Measurements from ENCODE around the gene KDM7A.
"Not testable (repeated sequence)": the region's sequence is repeated elsewhere in the genome, so short reads cannot be mapped to it uniquely, and the experiment has no call there.

KDM7A gene

GRCh38 chr7:140176811-140177702 lies at the start of gene KDM7A:
KDM7A (minus strand) TSS chr7:140176983; CDS start chr7:140176937, 46 bp downstream.
- DNase-seq, result peak; percentile 93

GRCh38 chr7:140225562-140226249 lies 48.9 kb upstream of the KDM7A start:
- DNase-seq, result no peak

- no peak for DNase-seq
Measured at GRCh38 chr7:140223515-140224221, 46.9 kb upstream of the KDM7A start.

- DNase-seq, result no peak
Measured at GRCh38 chr7:140222814-140223213, 46.0 kb upstream of the KDM7A start.

- no peak for DNase-seq
Measured at GRCh38 chr7:140219672-140220524, 43.1 kb upstream of the KDM7A start.

GRCh38 chr7:140218656-140219055 lies 41.9 kb upstream of the KDM7A start:
- no peak for DNase-seq

- DNase-seq, result no peak
Measured at GRCh38 chr7:140217750-140218501, 41.1 kb upstream of the KDM7A start.

GRCh38 chr7:140215281-140215680 lies 38.5 kb upstream of the KDM7A start:
- no peak for DNase-seq

GRCh38 chr7:140214075-140214684 lies 37.4 kb upstream of the KDM7A start:
- DNase-seq, result peak; percentile 96

- no peak for DNase-seq
Measured at GRCh38 chr7:140213684-140214074, 36.9 kb upstream of the KDM7A start.

- no peak for DNase-seq
Measured at GRCh38 chr7:140212100-140212881, 35.5 kb upstream of the KDM7A start.

GRCh38 chr7:140211698-140212097 lies 34.9 kb upstream of the KDM7A start:
- DNase-seq, result no peak

- DNase-seq, result no peak
Measured at GRCh38 chr7:140209866-140210609, 33.3 kb upstream of the KDM7A start.

GRCh38 chr7:140206616-140207389 lies 30.0 kb upstream of the KDM7A start:
- DNase-seq, result no peak

GRCh38 chr7:140205600-140205999 lies 28.8 kb upstream of the KDM7A start:
- no peak for DNase-seq

GRCh38 chr7:140203556-140203955 lies 26.8 kb upstream of the KDM7A start:
- no peak for DNase-seq

GRCh38 chr7:140202942-140203341 lies 26.2 kb upstream of the KDM7A start:
- DNase-seq, result not testable (repeated sequence)

GRCh38 chr7:140201393-140201792 lies 24.6 kb upstream of the KDM7A start:
- no peak for DNase-seq

Data from NCI-H1092 treated with DMSO at 0.1 percent for 48 hours (cell line).